Stimulated activated CD4-positive, alpha-beta T cell treated with anti-CD3 and anti-CD28 coated beads, Interleukin-2, amount 100 ng/mL, for 48 hours (primary cell): Measurements from ENCODE around the gene NAE1.
"Not testable (repeated sequence)": the region's sequence is repeated elsewhere in the genome, so short reads cannot be mapped to it uniquely, and the experiment has no call there.

Source experiments
- DNase-seq, 2 donors: peaks; one replicate each; pipeline ENCODE4 v3.0.0-alpha.2; 2020

Gene NAE1

GRCh38 chr16:66830422-66831404 is at the start of gene NAE1:
Gene NAE1 (minus strand): TSS chr16:66830976. CDS start chr16:66830899, 77 bp downstream.
- DNase-seq, result peak; percentile 89 to 94

DNA sequence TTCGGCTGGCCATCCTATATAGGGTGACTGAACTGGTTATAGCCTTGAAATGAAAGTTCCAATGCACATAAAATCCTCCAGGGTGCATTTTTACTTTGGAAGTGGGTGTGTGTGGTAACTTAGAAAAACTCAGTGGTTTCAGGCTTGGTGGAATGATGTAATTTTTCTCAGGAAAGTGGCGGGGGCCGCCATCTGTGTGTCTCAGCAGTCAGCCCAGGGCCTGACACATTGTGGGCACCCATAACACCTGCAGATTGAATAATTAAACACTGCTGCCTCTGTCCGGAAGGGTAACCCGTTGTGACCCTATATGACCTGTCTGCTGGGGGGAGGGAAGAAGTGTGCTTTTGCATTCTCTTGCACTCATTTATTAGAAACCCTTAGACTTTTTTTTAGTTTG is 47.3 kb upstream of the NAE1 start:
- peak; percentile 65 to 66 for DNase-seq

DNA sequence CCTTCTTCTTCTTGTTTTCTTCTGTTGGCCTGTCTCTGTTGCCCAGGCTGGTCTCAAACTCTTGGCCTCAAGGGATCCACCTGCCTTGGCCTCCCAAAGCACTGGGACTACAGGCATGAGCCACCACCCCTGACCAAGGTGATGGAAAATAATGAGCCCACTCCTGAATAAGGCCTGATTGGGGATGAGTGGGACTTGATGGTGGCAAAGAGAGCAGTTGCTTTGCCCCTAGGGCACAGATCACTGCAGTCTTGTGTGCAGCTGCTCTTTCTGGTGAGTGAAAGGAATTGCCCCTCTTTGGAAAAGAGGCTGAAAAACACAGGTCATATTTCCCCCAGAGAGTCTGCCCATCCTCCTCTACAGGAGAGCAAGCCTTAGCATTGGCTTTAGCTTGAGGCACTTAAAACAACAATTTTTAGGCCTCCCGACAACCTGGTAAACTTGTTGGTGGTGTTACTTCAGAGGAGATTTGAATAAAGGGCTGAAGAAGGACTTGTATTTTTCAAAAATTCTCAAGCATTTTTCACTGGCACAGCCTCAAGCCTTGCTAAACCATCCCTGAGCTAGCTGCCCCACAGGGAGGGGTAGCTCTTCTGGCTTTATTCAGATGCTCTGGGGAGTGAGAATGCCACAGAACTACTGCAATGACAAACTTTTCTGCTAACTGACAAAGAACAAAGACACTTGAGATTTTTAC is 43.5 kb upstream of the NAE1 start:
- no peak for DNase-seq

DNA sequence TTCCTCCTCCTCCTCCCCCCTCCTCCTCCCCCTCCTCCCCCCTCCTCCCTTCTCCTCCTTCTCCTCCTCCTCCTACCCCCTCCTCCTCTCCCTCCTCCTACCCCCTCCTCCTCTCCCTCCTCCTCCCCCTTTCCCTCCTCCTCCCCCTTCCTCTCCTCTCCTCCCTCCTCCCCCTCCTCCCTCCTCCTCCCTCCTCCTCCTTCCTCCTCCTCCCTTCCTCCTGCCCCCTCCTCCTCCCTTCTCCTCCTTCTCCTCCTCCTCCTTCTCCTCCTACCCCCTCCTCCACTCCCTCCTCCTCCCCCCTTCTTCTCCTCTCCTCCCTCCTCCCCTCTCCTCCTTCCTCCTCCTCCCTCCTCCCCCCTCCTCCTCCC is 42.9 kb upstream of the NAE1 start:
- DNase-seq, result no peak

DNA sequence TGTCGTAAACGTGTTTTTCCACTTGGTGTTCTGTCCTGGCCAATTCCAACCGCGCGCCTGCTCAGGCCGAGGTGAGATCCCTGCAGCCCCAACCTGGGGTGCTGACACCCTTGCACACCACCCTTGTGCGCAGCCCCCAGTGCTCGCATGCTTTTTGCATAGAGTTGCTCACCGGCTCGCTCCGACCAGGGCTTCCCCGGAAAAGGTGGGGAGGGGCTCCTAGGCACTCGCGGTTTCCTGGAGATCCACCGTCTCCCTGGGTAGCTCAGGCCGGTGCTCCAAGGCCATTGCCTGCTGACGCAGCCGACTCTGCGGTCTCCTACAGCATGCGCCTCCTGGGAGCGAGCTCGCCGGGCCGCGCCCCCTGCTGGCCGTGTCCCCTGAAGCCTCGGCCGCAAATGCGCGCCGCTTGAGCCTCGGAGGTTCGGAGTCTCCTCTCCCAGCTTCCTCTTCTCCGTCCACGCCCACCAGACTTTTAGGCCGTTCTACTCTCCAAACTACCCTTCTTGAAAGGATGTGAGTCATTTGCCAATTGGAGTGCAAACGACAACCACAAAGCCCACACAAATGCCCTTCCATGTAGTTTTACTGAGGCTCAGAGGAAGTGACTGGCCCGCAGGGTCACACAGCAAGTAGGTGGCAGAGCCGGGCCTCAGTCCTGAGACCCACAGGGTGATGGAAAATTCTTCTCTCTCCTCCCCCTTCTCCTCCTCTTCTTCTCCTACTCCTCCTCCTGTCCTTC is 42.3 kb upstream of the NAE1 start:
- DNase-seq, result peak; percentile 94

DNA sequence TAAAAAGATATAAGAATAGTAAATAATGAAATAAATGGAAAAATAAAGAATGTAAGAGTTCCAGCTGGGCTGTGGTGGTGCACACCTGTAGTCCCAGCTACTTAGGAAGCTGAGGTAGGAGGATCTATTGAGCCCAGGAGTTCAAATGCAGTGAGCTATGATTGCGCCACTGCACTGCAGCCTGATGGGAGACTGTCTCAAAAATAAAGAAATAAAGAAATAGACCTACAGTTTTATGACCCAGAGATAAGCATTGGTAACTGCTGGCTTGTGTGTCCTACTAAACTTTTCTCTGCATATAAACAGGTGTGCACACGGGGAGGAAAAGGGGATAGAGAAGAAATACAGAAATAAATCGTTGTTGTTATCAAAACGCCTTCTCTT is 41.8 kb upstream of the NAE1 start:
- DNase-seq, result no peak

GRCh38 chr16:66871840-66872239 is 41.1 kb upstream of the NAE1 start:
- no peak for DNase-seq

DNA sequence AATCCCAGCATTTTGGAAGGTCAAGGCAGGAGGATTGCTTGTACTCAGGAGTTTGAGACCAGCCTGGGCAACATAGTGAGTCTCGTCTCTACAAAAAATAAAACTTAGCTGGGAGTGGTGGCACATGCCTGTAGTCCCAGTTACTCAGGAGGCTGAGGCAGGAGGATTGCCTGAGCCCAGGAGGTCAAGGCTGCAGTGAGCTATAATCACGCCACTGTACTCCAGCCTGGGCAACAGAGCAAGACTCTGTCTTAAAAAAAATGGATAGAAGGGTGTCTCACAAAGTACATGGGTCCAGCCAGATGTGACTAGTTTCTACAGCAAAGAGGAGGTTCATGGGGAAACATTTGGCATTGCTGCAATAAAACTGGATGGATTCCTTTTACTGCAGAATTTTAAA is 40.6 kb upstream of the NAE1 start:
- DNase-seq, result not testable (repeated sequence)

- DNase-seq, result no peak
Observed at GRCh38 chr16:66869424-66869823, 38.6 kb upstream of the NAE1 start.

DNA sequence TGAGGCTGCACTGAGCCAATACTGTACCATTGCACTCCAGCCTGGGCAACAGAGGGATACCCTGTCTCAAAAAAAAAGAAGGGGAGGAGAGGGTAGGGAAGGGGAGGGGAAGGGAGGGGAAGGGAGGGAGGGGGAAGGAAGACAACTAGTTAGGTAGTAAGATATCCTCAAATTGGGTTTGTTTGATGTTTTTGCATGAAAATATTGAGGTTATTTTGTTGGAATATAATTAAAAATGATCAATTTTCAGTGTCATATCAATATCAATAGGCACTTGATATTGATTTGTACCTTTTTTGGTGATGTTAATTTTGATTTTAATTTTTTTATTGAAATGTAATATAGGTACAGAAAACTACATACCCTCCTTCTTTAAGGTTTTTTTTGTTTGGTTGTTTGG is 32.9 kb upstream of the NAE1 start:
- no peak for DNase-seq

DNA sequence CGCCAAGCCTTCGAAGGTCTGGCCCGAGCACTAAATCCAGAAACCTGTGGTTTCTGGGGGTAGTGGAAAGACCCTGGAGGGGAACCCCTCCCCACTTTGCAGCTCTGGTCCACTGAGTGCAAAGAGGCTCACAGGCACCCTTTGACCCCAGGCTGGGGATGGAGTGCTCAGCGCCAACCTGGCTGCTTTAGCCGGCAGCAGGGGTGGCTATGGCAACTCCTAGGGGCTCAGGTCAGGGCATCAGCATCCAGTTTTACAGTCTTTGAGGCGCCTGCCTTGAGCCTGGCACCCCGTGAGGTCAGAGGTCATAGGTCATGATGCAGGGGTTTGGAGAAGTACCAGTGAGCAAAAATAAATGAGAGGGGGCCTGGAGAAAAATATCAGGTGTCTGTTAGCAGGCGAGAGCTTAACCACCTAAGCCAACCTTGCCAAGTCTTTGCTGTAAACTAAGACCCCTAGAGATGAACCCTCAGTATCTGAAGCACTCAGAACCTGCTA is 31.3 kb upstream of the NAE1 start:
- DNase-seq, result no peak

- no peak for DNase-seq
Observed at GRCh38 chr16:66859397-66860068, 28.8 kb upstream of the NAE1 start.

- DNase-seq, result no peak
Observed at GRCh38 chr16:66858740-66859396, 28.1 kb upstream of the NAE1 start.

GRCh38 chr16:66857437-66857836 is 26.7 kb upstream of the NAE1 start:
- no peak for DNase-seq

GRCh38 chr16:66856801-66857200 is 26.0 kb upstream of the NAE1 start:
- no peak for DNase-seq

DNA sequence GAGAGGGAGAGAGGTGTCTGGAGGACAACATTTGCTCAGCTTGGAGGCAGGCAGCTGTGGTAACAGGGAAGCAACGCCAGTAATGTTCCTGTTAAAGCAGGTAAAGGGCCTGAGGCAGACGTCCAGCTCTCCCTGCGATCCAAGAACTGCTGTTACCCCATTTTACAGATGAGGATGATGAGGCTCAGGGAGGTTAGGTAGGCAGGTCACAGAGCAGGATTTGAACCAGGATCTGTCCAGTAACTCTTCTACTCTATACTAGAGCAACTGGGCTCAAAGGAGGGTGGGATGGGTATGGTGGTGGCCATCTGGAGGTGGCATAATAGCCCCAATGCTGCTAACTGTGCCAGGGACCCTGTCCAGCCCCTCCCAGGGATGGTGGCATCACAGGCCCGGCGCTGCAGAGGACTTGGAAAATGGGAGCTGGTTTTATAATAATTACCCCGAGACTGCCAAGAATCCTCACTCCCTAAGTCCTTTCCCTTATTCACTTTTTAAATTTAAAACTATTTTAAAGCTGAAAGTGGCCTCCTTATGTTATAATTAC is 25.5 kb upstream of the NAE1 start:
- DNase-seq, result no peak

DNA sequence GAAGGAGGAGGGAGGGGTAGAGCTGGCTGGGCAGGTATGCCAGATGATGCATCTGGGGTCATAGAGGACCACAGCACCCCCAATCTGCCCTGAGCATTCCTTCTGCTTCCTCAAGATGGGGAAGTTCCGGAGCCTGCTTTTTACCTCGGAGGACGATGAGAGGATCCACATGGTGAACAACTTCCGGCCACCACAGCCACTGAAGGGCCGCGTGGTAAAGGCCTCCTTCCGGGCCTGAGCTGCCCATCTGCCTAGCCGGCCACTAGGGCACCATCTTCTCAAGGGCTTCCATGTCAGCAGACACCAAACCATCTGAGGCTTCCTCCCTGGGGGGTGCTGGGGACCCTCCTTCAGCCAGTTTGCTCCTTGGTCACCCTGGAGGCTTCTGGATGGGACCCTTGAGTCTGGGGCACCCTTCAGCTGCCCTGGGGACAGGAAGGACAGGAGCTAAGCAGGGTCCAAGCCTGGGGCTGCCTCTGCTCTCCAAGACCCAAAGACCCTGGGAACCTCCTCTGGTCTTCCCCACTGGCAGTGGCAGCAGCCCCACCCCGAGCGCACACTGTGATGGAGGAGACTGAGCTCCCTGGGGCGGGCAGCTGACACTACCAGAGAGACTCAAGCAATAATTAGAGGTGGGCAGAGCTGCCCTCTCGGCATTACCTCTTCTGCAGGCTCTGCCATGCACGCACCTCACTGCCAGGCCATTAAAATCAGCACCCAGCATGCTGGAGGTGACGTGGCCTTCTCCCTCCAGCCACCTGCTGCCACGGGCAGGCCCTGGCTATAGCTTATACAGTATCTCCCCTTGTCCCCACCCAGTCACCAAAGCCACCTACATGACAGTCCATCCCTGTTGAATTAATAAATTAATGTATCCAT is 22.7 kb upstream of the NAE1 start:
- no peak for DNase-seq

DNA sequence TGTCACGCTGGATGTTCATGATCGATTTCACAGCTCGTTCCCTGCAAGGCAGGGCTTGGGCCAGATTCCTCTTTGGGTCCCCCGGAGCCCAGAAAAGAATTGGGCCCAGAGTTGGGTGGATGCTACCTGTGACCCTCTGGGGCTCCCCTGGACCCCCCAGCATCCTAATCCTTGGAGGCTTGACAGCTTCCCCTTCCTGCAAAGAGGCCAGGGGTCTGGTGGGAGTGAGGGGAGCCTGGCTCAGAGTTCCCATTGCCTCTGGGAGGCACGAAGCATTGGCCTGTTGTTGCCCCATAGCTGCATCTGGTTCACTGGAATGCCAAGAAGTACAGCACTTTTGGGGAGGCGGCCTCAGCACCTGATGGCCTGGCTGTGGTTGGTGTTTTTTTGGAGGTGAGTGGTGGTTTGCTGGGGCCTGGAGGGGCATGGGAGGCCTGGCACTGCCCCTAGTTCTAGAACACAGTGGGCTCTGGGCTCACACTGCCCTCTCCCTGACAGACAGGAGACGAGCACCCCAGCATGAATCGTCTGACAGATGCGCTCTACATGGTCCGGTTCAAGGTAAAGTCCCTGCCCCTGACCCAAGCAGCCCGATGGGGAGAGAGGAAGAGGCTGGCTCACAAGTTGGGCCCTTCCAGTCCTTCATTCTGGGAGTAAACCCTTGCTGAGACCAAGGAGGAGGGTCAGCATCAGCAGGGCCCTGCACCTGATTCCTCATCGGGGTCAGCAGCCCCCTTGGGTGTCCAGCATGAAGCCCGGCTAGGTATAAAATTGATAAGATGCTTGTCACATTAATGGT is 20.6 kb upstream of the NAE1 start:
- DNase-seq, result no peak

- DNase-seq, result no peak
Observed at GRCh38 chr16:66850115-66850815, 19.5 kb upstream of the NAE1 start.
